GM12864 (cell line): ENCODE measurements around the gene LHX3.
"Not testable (repeated sequence)": the region's sequence is repeated elsewhere in the genome, so short reads cannot be mapped to it uniquely, and the experiment has no call there.

Experiments
- DNase-seq: peaks from one replicate; pipeline ENCODE4 v3.0.0-alpha.2; 2011; ENCODE audit warnings: low read depth
- H3K4me3 ChIP-seq: 2 replicates; pipeline ENCODE4 v1.5.1; 2011; ENCODE audit warnings: mild to moderate bottlenecking, low read depth, low read length, control low read depth
- CTCF ChIP-seq: IDR thresholded peaks from 2 replicates; pipeline ENCODE4 v1.5.1; 2011; ENCODE audit warnings: low read depth, mild to moderate bottlenecking, moderate library complexity, low read length, control low read depth, inconsistent platforms; ENCODE audit errors: missing control alignments

The LHX3 gene

GRCh38 chr9:136241542-136241941 is 36.6 kb upstream of the LHX3 start:
- no peak for DNase-seq
- no peak for TF ChIP-seq CTCF
- no peak overlapping the region for H3K4me3 ChIP-seq

GRCh38 chr9:136240941-136241340 is 36.0 kb upstream of the LHX3 start:
- no peak for TF ChIP-seq CTCF
- no peak for DNase-seq
- no peak overlapping the region for H3K4me3 ChIP-seq

- no peak for TF ChIP-seq CTCF
- H3K4me3 ChIP-seq, result no peak overlapping the region
- no peak for DNase-seq
Observed at GRCh38 chr9:136239983-136240330, 35.0 kb upstream of the LHX3 start.

- TF ChIP-seq CTCF, result no peak
- no peak for DNase-seq
- no peak overlapping the region for H3K4me3 ChIP-seq
Observed at GRCh38 chr9:136239135-136239982, 34.4 kb upstream of the LHX3 start.

- H3K4me3 ChIP-seq, result no peak overlapping the region
- no peak for DNase-seq
- TF ChIP-seq CTCF, result no peak
Observed at GRCh38 chr9:136238342-136238732, 33.4 kb upstream of the LHX3 start.

- no peak for DNase-seq
- no peak overlapping the region for H3K4me3 ChIP-seq
- TF ChIP-seq CTCF, result no peak
Observed at GRCh38 chr9:136237486-136238341, 32.8 kb upstream of the LHX3 start.

- not testable (repeated sequence) for DNase-seq, H3K4me3 ChIP-seq
Observed at GRCh38 chr9:136236471-136237410, 31.8 kb upstream of the LHX3 start.
